Stimulated activated naive CD8-positive, alpha-beta T cell treated with anti-CD3 and anti-CD28 coated beads, Interleukin-15, Interleukin-2, amounts not matched to agents 100 U/mL and 50 U/mL, for 24 hours (primary cell): ENCODE results near the gene USP8.
A peak's percentile ranks its signal among the peaks of the same experiment; 100 is the strongest.

Source experiments
- ATAC-seq: fragments of 150-1000 bp; cut with Tn5 transposase; one replicate; pipeline ENCODE4 v1.10.0; 2021
- DNase-seq: peaks from one replicate; pipeline ENCODE4 v3.0.0; 2021

USP8 gene

DNA sequence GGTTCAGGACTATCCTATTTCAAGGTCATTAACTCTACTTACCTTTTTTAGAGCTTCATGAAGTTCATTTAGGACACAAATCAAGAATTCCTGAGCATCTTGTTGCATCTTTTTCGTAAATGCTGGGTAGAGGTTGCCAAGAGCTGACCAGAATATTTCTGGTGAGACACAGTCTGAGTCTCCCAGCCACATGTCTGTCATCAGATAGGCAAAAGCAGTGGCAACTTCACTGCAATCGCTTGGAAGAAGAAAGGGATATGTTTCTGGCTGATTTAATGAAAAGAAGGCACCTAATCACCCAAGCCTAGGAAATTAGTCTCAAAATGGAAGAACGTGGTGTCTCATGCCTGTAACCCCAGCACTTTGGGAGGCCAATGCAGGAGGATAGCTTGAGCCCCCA, 119.4 kb downstream of the USP8 start:
- ATAC-seq: no peak
- DNase-seq: no peak

GRCh38 chr15:50544368-50544767, 120.2 kb downstream of the USP8 start:
- no peak for ATAC-seq
- DNase-seq: no peak

GRCh38 chr15:50546566-50546965, 122.4 kb downstream of the USP8 start, which contains the start of gene USP50:
USP50 (minus strand) TSS chr15:50546666; CDS start chr15:50546525, 141 bp downstream.
- ATAC-seq: no peak
- DNase-seq: no peak

DNA sequence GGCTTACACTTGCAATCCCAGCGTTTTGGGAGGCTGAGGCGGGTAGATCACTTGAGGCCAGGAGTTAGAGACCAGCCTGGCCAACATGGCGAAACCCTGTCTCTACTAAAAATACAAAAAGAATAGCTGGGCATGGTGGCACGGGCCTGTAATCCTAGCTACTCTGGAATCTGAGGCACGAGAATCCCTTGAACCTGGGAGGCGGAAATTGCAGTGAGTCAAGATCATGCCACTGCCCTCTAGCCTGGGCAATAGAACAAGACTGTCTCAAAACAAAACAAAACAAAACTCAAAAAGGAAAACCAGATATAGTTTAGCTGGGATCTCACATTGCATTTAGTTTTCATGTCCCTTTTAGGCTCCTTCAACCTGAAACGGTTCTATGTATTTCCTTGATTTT, 125.1 kb downstream of the USP8 start:
- DNase-seq (no peak), ATAC-seq (no peak)

DNA sequence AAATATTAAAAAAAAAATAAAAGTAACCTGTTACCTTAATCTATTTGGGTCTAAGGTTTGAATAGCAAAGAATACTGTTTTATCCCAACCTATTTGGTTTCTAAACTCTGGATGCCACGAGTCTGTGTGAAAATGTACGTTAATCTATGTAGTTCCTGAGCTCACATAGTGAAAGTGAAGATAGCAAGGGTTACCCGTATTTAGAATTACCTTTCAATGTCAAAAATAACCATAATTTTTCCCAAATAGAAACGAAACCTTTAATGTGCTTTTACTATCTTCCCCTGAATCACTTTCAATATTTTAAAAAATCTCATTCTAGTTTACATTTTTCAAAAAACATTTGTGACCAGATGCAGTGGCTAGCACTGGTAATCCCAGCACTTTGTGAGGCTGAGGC, 128.0 kb downstream of the USP8 start:
- ATAC-seq (no peak), DNase-seq (no peak)

DNA sequence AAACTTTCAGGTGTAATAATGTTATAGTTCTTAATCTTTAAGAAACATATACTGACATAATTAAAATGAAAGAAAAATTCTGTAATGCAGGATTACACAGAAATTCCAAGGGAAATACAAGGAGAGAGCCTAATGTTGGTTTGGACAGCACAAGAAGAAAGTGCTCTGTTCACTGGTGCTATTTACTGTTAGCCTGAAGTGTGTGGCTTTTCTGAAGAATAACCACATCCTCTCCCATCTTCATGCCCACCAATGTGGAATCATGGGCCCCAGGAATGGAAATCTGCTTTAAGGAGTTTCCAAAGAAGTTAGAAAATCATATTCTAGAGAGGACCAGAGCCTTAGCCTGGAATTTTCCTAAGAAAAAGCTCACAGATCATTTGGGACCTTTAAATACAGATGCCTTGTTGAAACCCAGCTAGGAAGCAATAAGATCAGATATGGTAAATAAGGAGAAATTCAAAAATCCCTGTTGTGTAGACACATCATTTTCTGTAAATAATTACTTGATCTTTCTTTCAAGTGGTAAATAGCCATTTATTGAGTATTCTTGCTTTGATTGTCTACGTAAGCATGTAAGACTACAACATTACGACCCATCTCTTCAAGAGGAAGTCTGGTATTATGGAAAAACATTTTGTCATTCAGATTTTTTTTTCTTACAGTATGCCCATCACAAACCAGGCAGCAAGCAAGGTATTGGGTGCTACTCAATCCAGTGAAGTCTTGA, 132.6 kb downstream of the USP8 start:
- no peak for DNase-seq
- ATAC-seq: peak; percentile 37

GRCh38 chr15:50558012-50558411, 133.8 kb downstream of the USP8 start:
- ATAC-seq (no peak), DNase-seq (no peak)

DNA sequence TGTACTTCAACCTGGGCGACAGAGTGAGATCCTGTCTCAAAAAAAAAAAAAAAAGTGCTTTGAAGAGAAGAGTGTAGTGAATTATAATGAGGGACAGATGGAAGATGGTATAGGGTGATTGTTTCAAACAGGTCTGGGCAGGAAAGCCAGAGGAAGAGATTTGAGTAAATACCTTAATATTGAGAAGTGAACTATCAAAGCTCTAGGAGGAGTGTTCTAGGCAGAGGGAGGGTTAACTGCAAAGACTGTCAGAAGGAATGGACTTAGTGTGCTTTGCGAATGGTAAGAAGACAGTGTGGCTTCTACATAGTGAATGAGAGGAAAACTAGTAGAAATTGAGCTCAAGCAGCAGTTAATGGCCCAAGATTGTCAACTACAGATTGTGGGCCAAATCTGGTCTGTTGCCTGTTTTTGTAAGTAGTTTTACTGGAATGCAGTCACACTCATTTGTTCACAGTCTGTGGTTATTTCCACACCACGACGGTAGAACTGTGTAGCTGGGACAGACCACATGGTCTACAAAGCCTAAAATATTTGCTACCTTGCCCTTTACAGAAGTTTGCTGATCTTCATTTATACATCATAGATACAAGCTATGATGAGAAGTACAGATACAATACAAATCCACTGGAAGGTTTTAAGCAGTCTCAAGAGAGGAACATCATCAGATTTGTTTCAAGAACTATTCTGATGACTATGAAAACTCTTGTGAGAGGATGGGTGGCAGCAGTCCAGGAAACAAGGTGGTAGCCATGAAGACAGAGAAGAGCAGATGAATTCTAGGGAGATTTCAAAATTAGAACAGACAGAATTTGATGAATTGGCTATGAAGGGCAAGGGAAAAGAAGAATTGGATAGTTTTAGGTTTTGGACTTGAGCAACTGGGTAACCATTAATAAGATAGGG, 138.8 kb downstream of the USP8 start:
- ATAC-seq (peak; percentile 71), DNase-seq (no peak)

- ATAC-seq: peak; percentile 66
- no peak for DNase-seq
Observed at GRCh38 chr15:50563756-50564155, 139.6 kb downstream of the USP8 start.
